ENCODE results near the gene CERS6.

Gene CERS6

DNA sequence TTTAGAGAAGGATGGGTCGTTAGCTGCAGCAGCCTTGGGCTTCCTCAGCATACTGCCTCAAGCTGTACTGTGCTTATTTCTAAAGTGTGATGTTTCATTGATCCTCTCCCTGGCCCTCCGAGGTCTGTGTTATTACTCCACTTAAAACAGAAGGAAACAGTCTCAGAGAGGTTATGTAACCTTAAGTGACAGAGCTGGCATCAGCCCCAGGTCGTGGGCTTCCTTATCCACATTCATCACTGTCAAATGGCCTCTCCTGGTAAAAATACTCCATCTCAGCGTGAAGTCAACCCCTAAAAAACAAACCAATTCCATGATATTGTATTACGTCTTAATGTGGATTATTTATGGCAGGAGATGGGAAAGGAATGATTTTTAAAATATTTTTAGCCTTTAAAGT is 193.0 kb downstream of the CERS6 start:
- no peak overlapping the region for H3K4me3 ChIP-seq (ENCODE audit: low read depth, low read length)
- CTCF ChIA-PET = interaction anchor here (1.7 kb wide), 1 partner anchor 9 kb away, joined by 4 read pairs; no protein-coding TSS in a partner anchor
- no peak for DNase-seq (ENCODE audit: low read depth, low spot score)
- POLR2A ChIA-PET = no interaction called here
- TF ChIP-seq, protein P1, sequence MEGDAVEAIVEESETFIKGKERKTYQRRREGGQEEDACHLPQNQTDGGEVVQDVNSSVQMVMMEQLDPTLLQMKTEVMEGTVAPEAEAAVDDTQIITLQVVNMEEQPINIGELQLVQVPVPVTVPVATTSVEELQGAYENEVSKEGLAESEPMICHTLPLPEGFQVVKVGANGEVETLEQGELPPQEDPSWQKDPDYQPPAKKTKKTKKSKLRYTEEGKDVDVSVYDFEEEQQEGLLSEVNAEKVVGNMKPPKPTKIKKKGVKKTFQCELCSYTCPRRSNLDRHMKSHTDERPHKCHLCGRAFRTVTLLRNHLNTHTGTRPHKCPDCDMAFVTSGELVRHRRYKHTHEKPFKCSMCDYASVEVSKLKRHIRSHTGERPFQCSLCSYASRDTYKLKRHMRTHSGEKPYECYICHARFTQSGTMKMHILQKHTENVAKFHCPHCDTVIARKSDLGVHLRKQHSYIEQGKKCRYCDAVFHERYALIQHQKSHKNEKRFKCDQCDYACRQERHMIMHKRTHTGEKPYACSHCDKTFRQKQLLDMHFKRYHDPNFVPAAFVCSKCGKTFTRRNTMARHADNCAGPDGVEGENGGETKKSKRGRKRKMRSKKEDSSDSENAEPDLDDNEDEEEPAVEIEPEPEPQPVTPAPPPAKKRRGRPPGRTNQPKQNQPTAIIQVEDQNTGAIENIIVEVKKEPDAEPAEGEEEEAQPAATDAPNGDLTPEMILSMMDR (IDR thresholded peaks at IDR 0.05; ENCODE audit: insufficient read depth, low read length, missing control alignments) = no peak

DNA sequence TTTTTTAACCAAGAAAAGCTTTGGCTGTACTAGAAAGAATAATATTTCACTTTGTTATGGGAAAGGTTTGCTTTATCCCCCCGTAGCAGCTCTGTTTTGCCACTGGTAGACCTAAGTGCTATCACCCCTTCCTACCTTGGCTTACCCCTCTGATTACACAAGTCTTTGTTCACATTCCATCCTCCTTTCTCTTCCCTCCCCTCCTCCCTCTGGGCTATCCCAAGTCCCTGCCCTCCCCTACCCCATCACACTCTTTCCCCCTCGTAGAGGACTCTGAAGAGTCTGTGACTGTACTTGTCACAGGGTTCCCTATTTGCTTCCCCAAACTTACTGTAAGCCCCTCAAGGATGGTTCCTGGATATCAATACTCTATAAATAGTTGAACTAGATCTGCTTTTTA is 193.5 kb downstream of the CERS6 start:
- DNase-seq (ENCODE audit: low read depth, low spot score) = no peak
- TF ChIP-seq, protein P1 (IDR thresholded peaks at IDR 0.05; ENCODE audit: insufficient read depth, low read length, missing control alignments) = no peak
- ChIA-PET CTCF (interaction anchor here (1.7 kb wide), 1 partner anchor 9 kb away, joined by 4 read pairs; no protein-coding TSS in a partner anchor), POLR2A (no interaction called here)
- H3K4me3 ChIP-seq (ENCODE audit: low read depth, low read length) = no peak overlapping the region

DNA sequence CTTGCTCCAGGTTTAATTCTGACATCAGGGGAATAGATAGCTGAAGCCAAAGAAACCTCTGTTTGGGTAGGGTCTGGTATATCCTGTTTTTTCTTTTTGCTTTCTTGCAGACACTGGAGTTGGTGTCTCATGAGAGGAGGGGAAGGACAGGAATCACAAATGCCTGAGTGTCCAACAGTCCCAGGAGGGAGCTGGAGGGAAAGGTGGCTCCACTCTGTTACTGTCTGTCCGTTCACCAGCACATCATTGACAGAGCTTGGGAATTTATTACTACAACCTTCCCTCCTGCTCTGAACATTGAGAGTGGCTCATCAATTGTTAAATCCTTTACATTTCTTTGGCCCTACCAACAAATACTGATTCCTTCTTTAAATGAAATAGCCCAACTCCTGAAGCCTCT is 194.1 kb downstream of the CERS6 start:
- TF ChIP-seq, protein P1 (IDR thresholded peaks at IDR 0.05; ENCODE audit: insufficient read depth, low read length, missing control alignments) = no peak
- H3K4me3 ChIP-seq (ENCODE audit: low read depth, low read length) = no peak overlapping the region
- CTCF ChIA-PET = interaction anchor here (1.7 kb wide), 1 partner anchor 10 kb away, joined by 4 read pairs; no protein-coding TSS in a partner anchor
- POLR2A ChIA-PET = no interaction called here
- DNase-seq (ENCODE audit: low read depth, low spot score) = no peak

DNA sequence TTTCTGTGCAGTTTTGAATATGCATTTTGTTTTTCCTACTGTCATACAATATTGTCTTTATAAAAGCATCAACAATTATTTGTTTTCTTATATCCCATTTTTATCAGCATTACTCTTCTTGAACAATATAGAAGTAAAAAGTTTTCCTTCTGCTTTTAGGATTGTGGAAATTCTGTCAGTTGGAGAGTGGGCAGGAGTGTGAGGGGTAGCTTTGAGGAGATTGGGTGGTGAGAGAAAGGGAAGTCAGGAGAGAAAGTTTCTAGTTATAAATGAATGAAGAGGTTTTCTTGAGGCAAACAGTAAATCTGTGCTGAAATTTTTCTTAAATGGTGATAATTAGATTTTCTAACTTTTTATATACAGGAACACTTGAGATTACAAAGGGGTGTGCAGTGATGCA is 194.7 kb downstream of the CERS6 start:
- TF ChIP-seq, protein P1 (IDR thresholded peaks at IDR 0.05; ENCODE audit: insufficient read depth, low read length, missing control alignments) = no peak
- H3K4me3 ChIP-seq (ENCODE audit: low read depth, low read length) = no peak overlapping the region
- ChIA-PET CTCF (interaction anchor here (1.7 kb wide), 1 partner anchor 11 kb away, joined by 4 read pairs; no protein-coding TSS in a partner anchor), POLR2A (no interaction called here)
- DNase-seq (ENCODE audit: low read depth, low spot score) = no peak

DNA sequence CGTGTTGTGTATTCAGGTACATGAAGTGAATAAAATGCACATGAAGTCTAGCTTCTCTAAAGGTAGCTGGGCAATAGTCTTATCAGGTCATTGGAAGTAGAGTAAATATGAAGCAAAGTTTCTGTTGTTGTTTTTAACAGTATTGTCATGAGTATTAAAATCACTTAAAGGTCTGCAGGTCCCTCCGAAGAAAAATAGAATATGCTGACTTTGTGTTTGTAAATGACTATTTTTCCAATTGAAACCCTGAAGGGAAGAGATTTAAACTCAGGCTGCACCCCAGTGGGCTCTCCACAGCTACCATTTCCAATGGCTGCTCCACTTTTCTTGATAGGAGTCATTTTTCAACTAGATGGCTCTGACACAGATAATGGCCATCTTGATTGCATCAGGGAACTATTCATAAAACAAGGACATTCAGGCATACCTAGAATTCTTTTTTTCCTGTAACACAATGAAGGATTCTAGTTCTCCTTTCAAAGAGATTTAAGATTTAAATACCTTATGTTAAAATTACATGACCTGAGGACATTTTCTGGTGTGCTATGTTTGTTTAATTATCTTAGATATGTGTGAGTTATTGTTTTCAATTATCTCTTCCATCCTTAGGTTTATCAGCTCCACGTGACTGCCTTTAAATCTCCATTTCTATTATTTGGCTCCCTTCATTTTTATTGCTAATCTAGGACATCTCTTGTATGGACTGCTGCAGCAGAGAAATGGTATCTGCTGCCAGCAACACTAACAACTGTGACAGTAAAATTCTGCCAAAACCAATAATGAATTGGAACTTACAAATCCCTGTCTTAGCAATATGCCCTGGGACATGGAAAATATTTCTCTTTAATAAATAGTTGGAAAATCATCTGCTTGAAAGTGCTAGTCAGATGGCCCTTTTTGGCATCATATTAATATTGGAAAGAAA is 197.2 kb downstream of the CERS6 start:
- TF ChIP-seq, protein P1 (IDR thresholded peaks at IDR 0.05; ENCODE audit: insufficient read depth, low read length, missing control alignments) = no peak
- POLR2A ChIA-PET = no interaction called here
- CTCF ChIA-PET = no interaction called here
- no peak for DNase-seq (ENCODE audit: low read depth, low spot score)
- H3K4me3 ChIP-seq (ENCODE audit: low read depth, low read length) = no peak overlapping the region

DNA sequence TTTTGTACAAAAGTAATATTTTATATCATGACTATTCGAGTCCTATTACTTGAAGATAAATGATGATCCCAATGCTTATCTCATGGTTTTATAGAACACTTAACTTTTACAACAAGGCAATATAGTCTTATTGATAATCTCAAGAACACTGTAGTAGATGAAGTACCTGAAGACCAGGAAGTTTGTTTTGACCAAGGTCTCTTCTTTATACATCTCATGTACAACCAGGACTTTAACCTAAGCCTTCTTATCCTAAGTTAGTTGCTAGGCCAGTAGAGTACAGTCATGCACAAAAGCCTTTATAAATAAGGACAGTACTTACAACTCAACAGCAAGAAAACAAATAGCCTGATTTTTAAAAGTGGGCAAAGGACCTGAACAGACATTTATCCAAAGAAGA is 198.6 kb downstream of the CERS6 start:
- DNase-seq (ENCODE audit: low read depth, low spot score) = no peak
- CTCF ChIA-PET = no interaction called here
- TF ChIP-seq, protein P1 (IDR thresholded peaks at IDR 0.05; ENCODE audit: insufficient read depth, low read length, missing control alignments) = no peak
- H3K4me3 ChIP-seq (ENCODE audit: low read depth, low read length) = no peak overlapping the region
- POLR2A ChIA-PET = no interaction called here
